SK-N-SH treated with all-trans-retinoic acid at 6 μM for 48 hours (cell line): ENCODE measurements around the gene ART1.

Source experiments
- ESRRG ChIP-seq: fragments of 250-450 bp; sonication (Bioruptor Pico); IDR thresholded peaks from 2 replicates; pipeline ENCODE4 v1.6.1; 2021; ENCODE audit warnings: mild to moderate bottlenecking
- TF ChIP-seq, protein P1 (sequence below): fragments of 250-450 bp; sonication (Bioruptor Pico); IDR thresholded peaks from 2 replicates; pipeline ENCODE4 v1.5.1; 2021; ENCODE audit warnings: mild to moderate bottlenecking, moderate library complexity

DNA sequence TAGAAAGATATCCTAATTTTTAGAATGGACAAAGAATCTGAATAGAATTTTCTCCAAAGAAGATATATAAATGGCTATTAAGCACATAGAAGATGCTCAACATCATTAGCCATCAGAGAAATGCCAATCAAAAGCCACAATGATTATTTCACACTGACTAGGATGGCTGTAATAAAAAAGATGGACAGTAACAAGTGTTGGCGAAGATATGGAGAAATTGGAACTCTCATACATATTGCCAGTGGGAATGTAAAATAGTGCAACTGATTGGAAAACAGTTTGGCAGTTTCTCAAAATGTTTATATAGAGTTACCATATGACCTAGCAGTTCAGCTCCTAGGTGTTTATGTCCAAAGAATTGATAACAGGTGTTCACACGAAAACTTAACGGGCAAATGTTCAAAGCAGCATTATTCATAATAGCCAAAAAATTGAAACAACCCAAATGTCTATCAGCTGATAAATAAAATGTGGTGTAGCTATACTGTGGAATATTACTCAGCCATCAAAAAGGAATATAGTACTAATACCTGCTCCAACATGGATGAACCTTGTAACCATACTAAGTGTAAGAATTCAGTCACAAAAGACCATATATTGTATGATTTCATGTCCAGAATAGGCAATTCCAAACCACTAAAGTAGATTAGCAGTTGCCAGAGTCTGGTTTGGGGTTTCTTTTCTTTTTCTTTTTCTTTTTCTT is 32.8 kb upstream of the ART1 start:
- TF ChIP-seq ESRRG (CRISPR knock-in tag) = no peak
- TF ChIP-seq, protein P1, sequence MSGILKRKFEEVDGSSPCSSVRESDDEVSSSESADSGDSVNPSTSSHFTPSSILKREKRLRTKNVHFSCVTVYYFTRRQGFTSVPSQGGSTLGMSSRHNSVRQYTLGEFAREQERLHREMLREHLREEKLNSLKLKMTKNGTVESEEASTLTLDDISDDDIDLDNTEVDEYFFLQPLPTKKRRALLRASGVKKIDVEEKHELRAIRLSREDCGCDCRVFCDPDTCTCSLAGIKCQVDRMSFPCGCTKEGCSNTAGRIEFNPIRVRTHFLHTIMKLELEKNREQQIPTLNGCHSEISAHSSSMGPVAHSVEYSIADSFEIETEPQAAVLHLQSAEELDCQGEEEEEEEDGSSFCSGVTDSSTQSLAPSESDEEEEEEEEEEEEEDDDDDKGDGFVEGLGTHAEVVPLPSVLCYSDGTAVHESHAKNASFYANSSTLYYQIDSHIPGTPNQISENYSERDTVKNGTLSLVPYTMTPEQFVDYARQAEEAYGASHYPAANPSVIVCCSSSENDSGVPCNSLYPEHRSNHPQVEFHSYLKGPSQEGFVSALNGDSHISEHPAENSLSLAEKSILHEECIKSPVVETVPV (CRISPR knock-in tag) = no peak
